PC-3 (cell line): ENCODE results near the gene AFAP1L2. TPM values are rescaled to one million over a fixed set of nuclear protein-coding genes. Genes with fewer than 3 reads are reported as not detected.

Experiments used
- ATAC-seq: fragments of 200-7000 bp; cut with Tn5 transposase; 2 replicates; pipeline ENCODE4 v1.9.1; 2020; ENCODE audit warnings: mild to moderate bottlenecking, moderate library complexity
- BruUV-seq: library from RNA; stranded (reverse); fragments of 400-500 nt; replicated peaks from 2 replicates; lab custom pipeline; 2021; lab: Mats Ljungman, UMichigan
- CTCF ChIA-PET: fragments of 300-600 bp; sonication (Branson Sonifier 250); formaldehyde crosslinking; loops from one replicate; lab custom pipeline; 2022; ENCODE audit warnings: antibody characterized with exemption; lab: Charles Lee
- POLR2A ChIA-PET: fragments of 300-600 bp; sonication (Branson Sonifier 250); formaldehyde crosslinking; loops from one replicate; lab custom pipeline; 2022; ENCODE audit warnings: antibody characterized with exemption; ENCODE audit not compliant: unreplicated experiment; lab: Charles Lee
- DNase-seq: peaks from one replicate; pipeline ENCODE4 v3.0.0-alpha.2; 2015
- H2AFZ ChIP-seq: fragments of 300-600 bp; sonication (generic); 2 replicates; pipeline ENCODE4 v1.6.0; 2016; ENCODE audit warnings: antibody characterized with exemption, low read length
- H3F3A ChIP-seq: fragments of 300-600 bp; sonication (generic); one replicate; pipeline ENCODE4 v1.6.0; 2017; ENCODE audit warnings: antibody characterized with exemption, low read length, control low read depth, mild to moderate bottlenecking; ENCODE audit not compliant: unreplicated experiment
- H3K27ac ChIP-seq: fragments of 300-600 bp; sonication (generic); 2 replicates; pipeline ENCODE4 v1.5.1; 2016; ENCODE audit warnings: mild to moderate bottlenecking, low read length
- H3K27me3 ChIP-seq: fragments of 300-600 bp; sonication (generic); 2 replicates; pipeline ENCODE4 v1.6.1; 2016; ENCODE audit warnings: low read length, mixed read lengths
- H3K36me3 ChIP-seq: fragments of 300-600 bp; sonication (generic); 2 replicates; pipeline ENCODE4 v1.6.1; 2016; ENCODE audit warnings: low read depth, mixed run types, low read length, mixed read lengths
- H3K4me1 ChIP-seq: fragments of 300-600 bp; sonication (generic); 2 replicates; pipeline ENCODE4 v1.5.1; 2016; ENCODE audit warnings: low read length; ENCODE audit not compliant: insufficient read depth
- H3K4me2 ChIP-seq: fragments of 300-600 bp; sonication (generic); 2 replicates; pipeline ENCODE4 v1.6.0; 2016; ENCODE audit warnings: low read length
- H3K4me3 ChIP-seq: fragments of 300-600 bp; sonication (generic); 2 replicates; pipeline ENCODE4 v1.5.1; 2016; ENCODE audit warnings: mild to moderate bottlenecking, low read length, mixed read lengths
- H3K79me2 ChIP-seq: fragments of 300-600 bp; sonication (generic); 2 replicates; pipeline ENCODE4 v1.6.1; 2017; ENCODE audit warnings: low read length, mixed read lengths
- H3K9ac ChIP-seq: fragments of 300-600 bp; sonication (generic); 2 replicates; pipeline ENCODE4 v1.6.0; 2016; ENCODE audit warnings: mild to moderate bottlenecking, low read length
- H3K9me2 ChIP-seq: fragments of 300-600 bp; sonication (generic); replicated peaks from 2 replicates; pipeline ENCODE4 v1.6.1; 2016; ENCODE audit warnings: mixed run types, low read length, mixed read lengths
- H3K9me3 ChIP-seq: fragments of 300-600 bp; sonication (generic); 2 replicates; pipeline ENCODE4 v1.6.1; 2016; ENCODE audit warnings: low read length, mixed read lengths
- H4K20me1 ChIP-seq: fragments of 300-600 bp; sonication (generic); 2 replicates; pipeline ENCODE4 v1.6.1; 2016; ENCODE audit warnings: low read length, mixed read lengths
- EZH2 ChIP-seq: fragments of 300-600 bp; sonication (generic); IDR thresholded peaks from one replicate; pipeline ENCODE4 v1.6.1; 2017; ENCODE audit warnings: antibody characterized with exemption, mild to moderate bottlenecking, low read length; ENCODE audit not compliant: unreplicated experiment
- EZH2phosphoT487 ChIP-seq: fragments of 300-600 bp; sonication (generic); IDR thresholded peaks from 2 replicates; pipeline ENCODE4 v1.6.1; 2018; ENCODE audit warnings: mild to moderate bottlenecking, antibody characterized with exemption, low read length, borderline replicate concordance
- intact Hi-C: fragments of 100-400 bp; cut with micrococcal nuclease; formaldehyde crosslinking; loops from 2 replicates; pipeline ENCODE4 v1.9.0; 2023
- total RNA-seq: library from RNA; depleted of rRNA; stranded (reverse); fragments of >200 nt; gene quantifications from 2 replicates; pipeline ENCODE4 v1.2.3, GENCODE V29; 2014
- TF ChIP-seq, protein P1 (sequence below): fragments of 300-600 bp; sonication (generic); conservative IDR thresholded peaks from 2 replicates; pipeline ENCODE4 v1.5.1; 2017; ENCODE audit warnings: antibody characterized with exemption, low read depth, mild to moderate bottlenecking, low read length

Gene AFAP1L2
- total RNA-seq, 1 experiment from 2014 or later: 0.77 TPM

DNA sequence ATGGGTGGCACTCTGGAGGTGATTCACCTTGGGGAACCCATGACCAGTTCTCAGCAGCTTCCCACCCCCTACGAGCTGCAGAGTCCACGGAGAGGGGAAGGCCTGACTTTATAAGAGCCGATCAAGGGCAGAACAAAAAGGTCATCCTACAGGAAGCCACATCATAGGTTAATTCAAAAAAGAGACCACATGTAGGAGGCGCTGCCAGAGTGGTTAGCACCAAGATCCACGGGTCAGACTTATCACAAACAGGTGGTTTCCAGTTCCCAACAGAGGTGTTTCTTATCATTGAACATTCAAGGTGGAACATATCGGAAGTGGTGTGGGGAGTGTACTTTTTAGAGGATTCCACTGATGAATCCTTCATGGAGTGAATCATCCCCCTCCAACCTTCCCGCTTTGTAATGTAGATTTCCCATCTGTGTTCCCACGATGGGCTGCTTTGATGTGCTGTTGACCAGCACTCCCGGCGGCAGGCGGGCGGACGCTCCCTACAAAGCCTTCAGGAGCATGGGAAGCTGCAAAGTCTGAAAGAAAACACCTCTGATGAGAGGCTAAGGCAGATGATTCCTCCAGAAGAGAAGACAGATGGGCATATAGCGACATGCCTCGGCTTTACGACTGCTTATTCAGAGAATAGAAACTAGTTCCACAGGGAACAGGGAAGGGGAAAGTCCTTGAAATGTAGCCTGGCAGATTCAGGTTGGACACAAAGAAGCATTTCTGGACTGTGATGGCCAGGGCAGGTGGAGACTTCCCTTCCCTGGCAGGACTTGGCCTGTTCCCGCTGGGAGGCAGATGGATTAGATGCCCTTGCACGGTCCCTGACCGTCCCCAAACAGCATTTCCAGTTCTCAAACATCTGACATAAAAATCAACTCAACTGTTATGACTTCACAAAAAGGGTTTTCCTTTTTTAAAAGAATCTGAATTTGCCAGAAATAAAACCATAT lies 66.5 kb downstream of the AFAP1L2 start:
- H3K36me3 ChIP-seq: no peaks in the 10 kb centered on the region
- ATAC-seq (no peak), DNase-seq (no peak)
- no peak overlapping the region for H3K27ac ChIP-seq
- no peaks in the 10 kb centered on the region for H3K27me3 ChIP-seq
- H3K4me2 ChIP-seq: no peak overlapping the region
- no TSS peak for BruUV-seq
- no peaks in the 10 kb centered on the region for H3K4me1 ChIP-seq
- H2AFZ ChIP-seq: no peak overlapping the region
- H3K9me2 ChIP-seq: no peaks in the 10 kb centered on the region
- ChIA-PET POLR2A (no interaction called here), CTCF (no interaction called here)
- intact Hi-C loops: no loop called here
- no peaks in the 10 kb centered on the region for H4K20me1 ChIP-seq
- no peak overlapping the region for H3K9ac ChIP-seq
- no peaks in the 10 kb centered on the region for H3K79me2 ChIP-seq
- no peak overlapping the region for H3K4me3 ChIP-seq
- H3F3A ChIP-seq: no peaks in the 10 kb centered on the region
- no peaks in the 10 kb centered on the region for H3K9me3 ChIP-seq
- TF ChIP-seq EZH2 (no peak), EZH2phosphoT487 (no peak)
- TF ChIP-seq, protein P1, sequence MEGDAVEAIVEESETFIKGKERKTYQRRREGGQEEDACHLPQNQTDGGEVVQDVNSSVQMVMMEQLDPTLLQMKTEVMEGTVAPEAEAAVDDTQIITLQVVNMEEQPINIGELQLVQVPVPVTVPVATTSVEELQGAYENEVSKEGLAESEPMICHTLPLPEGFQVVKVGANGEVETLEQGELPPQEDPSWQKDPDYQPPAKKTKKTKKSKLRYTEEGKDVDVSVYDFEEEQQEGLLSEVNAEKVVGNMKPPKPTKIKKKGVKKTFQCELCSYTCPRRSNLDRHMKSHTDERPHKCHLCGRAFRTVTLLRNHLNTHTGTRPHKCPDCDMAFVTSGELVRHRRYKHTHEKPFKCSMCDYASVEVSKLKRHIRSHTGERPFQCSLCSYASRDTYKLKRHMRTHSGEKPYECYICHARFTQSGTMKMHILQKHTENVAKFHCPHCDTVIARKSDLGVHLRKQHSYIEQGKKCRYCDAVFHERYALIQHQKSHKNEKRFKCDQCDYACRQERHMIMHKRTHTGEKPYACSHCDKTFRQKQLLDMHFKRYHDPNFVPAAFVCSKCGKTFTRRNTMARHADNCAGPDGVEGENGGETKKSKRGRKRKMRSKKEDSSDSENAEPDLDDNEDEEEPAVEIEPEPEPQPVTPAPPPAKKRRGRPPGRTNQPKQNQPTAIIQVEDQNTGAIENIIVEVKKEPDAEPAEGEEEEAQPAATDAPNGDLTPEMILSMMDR: no peak

DNA sequence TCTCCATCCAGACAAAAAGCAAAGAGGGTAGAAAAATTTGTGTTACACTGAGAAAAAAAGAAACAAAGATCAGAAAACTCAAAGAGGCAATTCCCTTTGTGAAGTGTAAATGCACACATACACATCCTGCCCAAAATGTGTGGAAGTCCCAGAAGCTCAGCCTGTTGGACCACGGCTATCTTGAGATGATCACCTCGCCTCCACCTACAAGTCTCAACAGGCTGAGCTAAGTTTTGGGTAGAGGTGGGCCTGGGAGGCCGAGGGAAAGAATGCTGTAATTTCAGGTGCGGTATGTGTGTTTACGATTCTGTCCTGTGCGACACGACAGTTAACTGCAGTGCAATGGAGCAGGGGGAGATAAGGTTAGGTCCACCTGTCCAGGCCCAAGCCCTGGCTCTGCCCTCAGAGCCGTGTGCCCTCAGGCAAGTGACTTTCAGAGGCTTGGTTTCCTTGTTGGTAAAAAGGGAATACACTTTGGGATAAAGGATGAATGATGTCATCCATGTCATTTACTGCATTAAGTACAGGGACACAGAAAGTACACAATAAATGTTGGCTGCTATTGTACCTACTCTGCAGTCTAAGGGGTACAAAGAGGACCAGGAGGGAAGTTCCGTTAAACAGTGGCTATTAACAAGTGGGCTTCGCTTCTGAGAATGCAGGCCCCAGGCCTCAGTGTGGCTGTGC lies 67.3 kb downstream of the AFAP1L2 start:
- Histone ChIP-seq H3K9ac (no peak overlapping the region), H3K36me3 (no peaks in the 10 kb centered on the region), H3F3A (no peaks in the 10 kb centered on the region), H3K9me3 (no peaks in the 10 kb centered on the region), H3K4me1 (no peaks in the 10 kb centered on the region), H3K9me2 (no peaks in the 10 kb centered on the region), H3K27me3 (no peaks in the 10 kb centered on the region), H3K4me3 (no peak overlapping the region), H3K79me2 (no peaks in the 10 kb centered on the region), H3K4me2 (no peak overlapping the region), H2AFZ (no peak overlapping the region), H4K20me1 (no peaks in the 10 kb centered on the region), H3K27ac (no peak overlapping the region)
- no peak for DNase-seq
- intact Hi-C loops: no loop called here
- ChIA-PET CTCF (no interaction called here), POLR2A (no interaction called here)
- TF ChIP-seq EZH2phosphoT487 (no peak), EZH2 (no peak)
- TF ChIP-seq, protein P1: no peak
- no peak for ATAC-seq
- no TSS peak for BruUV-seq
